Astrocyte (in vitro differentiated cells and primary cell): ENCODE data around the gene TDRKH. TPM values are rescaled to one million over a fixed set of nuclear protein-coding genes. Genes with fewer than 3 reads are reported as not detected.
A peak's percentile ranks its signal among the peaks of the same experiment; 100 is the strongest.

Experiments
- DNase-seq: peaks from one replicate; pipeline ENCODE4 v3.0.0-alpha.2; 2010; ENCODE audit warnings: low read depth
- FAIRE-seq: peaks from 2 replicates; lab custom pipeline; 2011; peaks lifted over from hg19 to GRCh38; lab: Jason Lieb, UNC
- H2AFZ ChIP-seq: 2 replicates; pipeline ENCODE4 v1.6.0; 2012; ENCODE audit warnings: low read depth, low read length, inconsistent platforms
- H3K27ac ChIP-seq: 2 replicates; pipeline ENCODE4 v1.5.1; 2011; ENCODE audit warnings: low read depth, low read length, inconsistent platforms
- H3K27me3 ChIP-seq: 2 replicates; pipeline ENCODE4 v1.6.0; 2011; ENCODE audit warnings: low read length, inconsistent platforms; ENCODE audit not compliant: insufficient read depth
- H3K36me3 ChIP-seq: 2 replicates; pipeline ENCODE4 v1.5.1; 2011; ENCODE audit warnings: low read length, inconsistent platforms; ENCODE audit not compliant: insufficient read depth
- H3K4me1 ChIP-seq: 2 replicates; pipeline ENCODE4 v1.5.1; 2011; ENCODE audit warnings: low read length, inconsistent platforms; ENCODE audit not compliant: insufficient read depth
- H3K4me2 ChIP-seq: 2 replicates; pipeline ENCODE4 v1.6.0; 2012; ENCODE audit warnings: low read length, inconsistent platforms
- H3K4me3 ChIP-seq: 2 replicates; pipeline ENCODE4 v1.5.1; 2011; ENCODE audit warnings: low read depth, mild to moderate bottlenecking, low read length, inconsistent platforms; ENCODE audit not compliant: insufficient read depth
- H3K79me2 ChIP-seq: 2 replicates; pipeline ENCODE4 v1.6.0; 2012; ENCODE audit warnings: mild to moderate bottlenecking, low read length, inconsistent platforms; ENCODE audit not compliant: insufficient read depth
- H3K9ac ChIP-seq: 2 replicates; pipeline ENCODE4 v1.6.0; 2012; ENCODE audit warnings: mild to moderate bottlenecking, low read length, inconsistent platforms
- H3K9me3 ChIP-seq: 2 replicates; pipeline ENCODE4 v1.5.1; 2012; ENCODE audit warnings: low read depth, mild to moderate bottlenecking, low read length, inconsistent platforms; ENCODE audit not compliant: insufficient read depth
- H4K20me1 ChIP-seq: 2 replicates; pipeline ENCODE4 v1.6.0; 2012; ENCODE audit warnings: low read length, inconsistent platforms; ENCODE audit not compliant: insufficient read depth
- H3K27ac Mint-ChIP-seq: one replicate; pipeline ENCODE4 v1.8.0; 2021; ENCODE audit warnings: mild to moderate bottlenecking, mixed read lengths; ENCODE audit not compliant: unreplicated experiment
- H3K27me3 Mint-ChIP-seq: one replicate; pipeline ENCODE4 v1.8.0; 2021; ENCODE audit warnings: low read depth, mixed read lengths; ENCODE audit not compliant: unreplicated experiment
- H3K36me3 Mint-ChIP-seq: one replicate; pipeline ENCODE4 v1.8.0; 2021; ENCODE audit warnings: low read depth, mixed read lengths; ENCODE audit not compliant: unreplicated experiment
- H3K4me1 Mint-ChIP-seq: one replicate; pipeline ENCODE4 v1.8.0; 2021; ENCODE audit warnings: low read depth, mixed read lengths; ENCODE audit not compliant: unreplicated experiment
- H3K4me3 Mint-ChIP-seq: one replicate; pipeline ENCODE4 v1.8.0; 2021; ENCODE audit warnings: mild to moderate bottlenecking, moderate library complexity, mixed read lengths; ENCODE audit not compliant: unreplicated experiment
- H3K9me3 Mint-ChIP-seq: one replicate; pipeline ENCODE4 v1.8.0; 2021; ENCODE audit warnings: mild to moderate bottlenecking, mixed read lengths; ENCODE audit not compliant: unreplicated experiment
- EZH2 ChIP-seq: IDR thresholded peaks from 2 replicates; pipeline ENCODE4 v1.6.1; 2012; ENCODE audit warnings: mild to moderate bottlenecking, low read length, inconsistent platforms; ENCODE audit not compliant: insufficient read depth
- total RNA-seq: library from RNA; stranded (reverse); gene quantifications from 2 replicates; pipeline ENCODE4 v1.2.1, GENCODE V29; 2021
- TF ChIP-seq, protein P1 (sequence below): IDR thresholded peaks from 2 replicates; pipeline ENCODE4 v1.5.1; 2011; ENCODE audit warnings: low read depth, mild to moderate bottlenecking, inconsistent platforms, low read length, moderate library complexity; ENCODE audit not compliant: insufficient read depth

TDRKH gene
- total RNA-seq, 1 donor from 2014 or later, result 7.5 TPM

DNA sequence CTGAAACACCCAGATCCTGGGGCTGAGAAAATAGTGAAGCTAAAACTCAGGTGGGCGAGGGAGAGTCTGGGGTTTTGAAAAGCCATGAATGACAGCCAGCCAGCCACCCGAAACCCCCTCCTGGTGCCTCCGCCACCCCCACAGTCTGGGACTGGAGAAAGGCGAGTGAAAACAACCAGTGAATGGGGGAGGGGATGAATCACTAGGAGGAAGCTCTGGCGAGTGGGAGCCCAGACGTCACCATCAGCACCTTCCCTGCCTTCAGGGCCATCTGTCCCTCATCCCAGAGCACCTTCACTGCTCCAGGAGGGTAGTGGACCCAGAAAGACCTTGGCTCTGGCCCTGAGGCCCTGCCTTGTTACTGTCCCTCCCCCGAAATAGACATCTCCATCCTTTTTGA, 32.1 kb upstream of the TDRKH start:
- Histone ChIP-seq H3K4me3 (no peak overlapping the region), H3K27me3 (peaks cover 5% of the 10 kb centered on the region), H3K9ac (no peak overlapping the region), H3K36me3 (no peaks in the 10 kb centered on the region), H4K20me1 (no peaks in the 10 kb centered on the region), H3K4me1 (no peaks in the 10 kb centered on the region), H3K4me2 (no peak overlapping the region), H2AFZ (peak overlapping the region; percentile 18), H3K79me2 (no peaks in the 10 kb centered on the region), H3K9me3 (no peaks in the 10 kb centered on the region), H3K27ac (no peak overlapping the region)
- no peak overlapping the region for H3K4me3 Mint-ChIP-seq
- H3K27me3 Mint-ChIP-seq, result peaks cover 61% of the 10 kb centered on the region
- H3K4me1 Mint-ChIP-seq, result peaks cover 6% of the 10 kb centered on the region
- TF ChIP-seq, protein P1, sequence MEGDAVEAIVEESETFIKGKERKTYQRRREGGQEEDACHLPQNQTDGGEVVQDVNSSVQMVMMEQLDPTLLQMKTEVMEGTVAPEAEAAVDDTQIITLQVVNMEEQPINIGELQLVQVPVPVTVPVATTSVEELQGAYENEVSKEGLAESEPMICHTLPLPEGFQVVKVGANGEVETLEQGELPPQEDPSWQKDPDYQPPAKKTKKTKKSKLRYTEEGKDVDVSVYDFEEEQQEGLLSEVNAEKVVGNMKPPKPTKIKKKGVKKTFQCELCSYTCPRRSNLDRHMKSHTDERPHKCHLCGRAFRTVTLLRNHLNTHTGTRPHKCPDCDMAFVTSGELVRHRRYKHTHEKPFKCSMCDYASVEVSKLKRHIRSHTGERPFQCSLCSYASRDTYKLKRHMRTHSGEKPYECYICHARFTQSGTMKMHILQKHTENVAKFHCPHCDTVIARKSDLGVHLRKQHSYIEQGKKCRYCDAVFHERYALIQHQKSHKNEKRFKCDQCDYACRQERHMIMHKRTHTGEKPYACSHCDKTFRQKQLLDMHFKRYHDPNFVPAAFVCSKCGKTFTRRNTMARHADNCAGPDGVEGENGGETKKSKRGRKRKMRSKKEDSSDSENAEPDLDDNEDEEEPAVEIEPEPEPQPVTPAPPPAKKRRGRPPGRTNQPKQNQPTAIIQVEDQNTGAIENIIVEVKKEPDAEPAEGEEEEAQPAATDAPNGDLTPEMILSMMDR, result no peak
- no peak for TF ChIP-seq EZH2
- H3K27ac Mint-ChIP-seq, result no peak overlapping the region
- H3K9me3 Mint-ChIP-seq, result peaks cover 3% of the 10 kb centered on the region
- no peak for DNase-seq
- FAIRE-seq, result no peak
- H3K36me3 Mint-ChIP-seq, result peaks cover 2% of the 10 kb centered on the region

GRCh38 chr1:151820940-151821339, 30.6 kb upstream of the TDRKH start:
- DNase-seq, result no peak
- H3K9ac ChIP-seq, result no peak overlapping the region
- H3K4me2 ChIP-seq, result no peak overlapping the region
- no peaks in the 10 kb centered on the region for H3K9me3 ChIP-seq
- Mint-ChIP-seq H3K27ac (no peak overlapping the region), H3K36me3 (peaks cover 2% of the 10 kb centered on the region), H3K4me3 (no peak overlapping the region), H3K4me1 (peaks cover 6% of the 10 kb centered on the region), H3K9me3 (peaks cover 5% of the 10 kb centered on the region), H3K27me3 (peaks cover 72% of the 10 kb centered on the region)
- H3K36me3 ChIP-seq, result no peaks in the 10 kb centered on the region
- no peaks in the 10 kb centered on the region for H3K4me1 ChIP-seq
- H3K79me2 ChIP-seq, result no peaks in the 10 kb centered on the region
- H3K27ac ChIP-seq, result no peak overlapping the region
- FAIRE-seq, result no peak
- no peak overlapping the region for H2AFZ ChIP-seq
- H4K20me1 ChIP-seq, result no peaks in the 10 kb centered on the region
- H3K4me3 ChIP-seq, result no peak overlapping the region
- no peak for TF ChIP-seq EZH2
- TF ChIP-seq, protein P1, result no peak
- H3K27me3 ChIP-seq, result peaks cover 5% of the 10 kb centered on the region

DNA sequence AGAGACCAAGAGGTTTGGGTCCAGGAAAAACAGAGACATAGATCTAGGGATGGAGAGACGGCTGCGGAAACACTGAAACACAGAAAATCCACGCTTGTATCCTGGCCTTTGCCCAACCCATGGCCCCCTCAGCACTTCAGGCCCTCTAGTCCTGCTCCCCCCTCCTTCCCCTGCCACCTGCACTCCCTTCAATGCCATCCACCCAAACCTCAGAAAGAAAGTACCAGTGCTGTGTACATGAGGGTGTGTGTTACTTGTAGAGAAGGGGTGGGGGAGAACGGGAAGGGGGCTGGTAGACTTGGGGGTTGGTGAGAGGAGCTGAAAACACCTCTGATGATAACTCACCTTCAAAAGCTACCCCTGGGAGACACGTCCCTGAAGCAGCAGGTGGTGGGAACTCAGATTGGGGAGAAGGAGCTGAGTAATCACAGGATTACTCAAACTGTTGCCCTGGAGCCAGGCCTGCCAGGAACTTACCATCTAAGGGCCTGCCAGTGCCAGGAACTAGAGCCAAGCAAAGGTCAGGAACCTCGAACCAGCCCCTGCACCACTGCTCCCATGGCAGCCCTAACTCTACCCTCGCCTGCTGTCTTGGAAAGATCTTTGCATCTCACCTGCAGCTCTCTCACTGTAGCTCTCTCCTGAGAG, 29.8 kb upstream of the TDRKH start:
- H3K4me1 ChIP-seq, result no peaks in the 10 kb centered on the region
- no peaks in the 10 kb centered on the region for H3K9me3 ChIP-seq
- TF ChIP-seq EZH2, result no peak
- TF ChIP-seq, protein P1, result no peak
- H3K9ac ChIP-seq, result no peak overlapping the region
- H3K27me3 ChIP-seq, result peaks cover 8% of the 10 kb centered on the region
- no peak overlapping the region for H2AFZ ChIP-seq
- Mint-ChIP-seq H3K27me3 (peaks cover 71% of the 10 kb centered on the region), H3K4me3 (no peak overlapping the region), H3K36me3 (peaks cover 2% of the 10 kb centered on the region), H3K27ac (no peak overlapping the region), H3K9me3 (peaks cover 4% of the 10 kb centered on the region), H3K4me1 (peaks cover 6% of the 10 kb centered on the region)
- H4K20me1 ChIP-seq, result no peaks in the 10 kb centered on the region
- no peaks in the 10 kb centered on the region for H3K36me3 ChIP-seq
- FAIRE-seq (no peak), DNase-seq (no peak)
- no peak overlapping the region for H3K4me2 ChIP-seq
- H3K4me3 ChIP-seq, result no peak overlapping the region
- H3K79me2 ChIP-seq, result no peaks in the 10 kb centered on the region
- no peak overlapping the region for H3K27ac ChIP-seq
